Activated naive CD4-positive, alpha-beta T cell treated with anti-CD3 and anti-CD28 coated beads, Interleukin-2, amount 50 U/mL, for 16 hours (primary cell): Measurements from ENCODE around the gene MCM9.
"Not testable (repeated sequence)": the region's sequence is repeated elsewhere in the genome, so short reads cannot be mapped to it uniquely, and the experiment has no call there.

Source experiments
- DNase-seq: peaks from one replicate; pipeline ENCODE4 v3.0.0-alpha.2; 2020

The MCM9 gene

DNA sequence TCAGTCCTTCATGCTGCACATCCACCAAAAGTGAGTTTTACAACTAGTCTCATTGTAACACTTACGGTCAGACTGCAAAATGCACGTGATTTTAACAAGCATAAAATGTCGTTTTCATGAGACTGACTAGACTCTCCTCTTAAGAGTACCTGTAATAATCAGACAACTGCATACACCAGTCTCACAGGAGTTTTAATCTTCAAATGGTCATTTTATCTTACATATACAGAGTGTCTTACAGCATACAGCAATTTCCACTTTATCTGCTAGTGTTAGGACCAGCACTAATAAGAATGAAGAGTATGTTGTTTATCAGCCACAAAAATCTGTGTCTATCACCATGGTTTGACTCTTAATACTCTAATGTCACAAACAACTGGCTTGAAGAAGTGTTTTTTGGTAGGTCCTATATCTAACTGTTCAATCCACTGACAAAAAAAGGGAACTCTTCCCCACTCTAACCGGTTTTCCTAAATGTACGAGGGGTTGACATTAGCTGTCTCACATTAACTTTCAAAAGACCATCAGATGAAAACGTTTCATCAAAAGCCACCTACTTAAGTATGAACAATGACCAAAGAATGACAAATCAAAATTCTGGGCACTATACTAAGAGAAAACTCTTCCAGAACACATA lies 42.5 kb downstream of the MCM9 start:
- no peak for DNase-seq

DNA sequence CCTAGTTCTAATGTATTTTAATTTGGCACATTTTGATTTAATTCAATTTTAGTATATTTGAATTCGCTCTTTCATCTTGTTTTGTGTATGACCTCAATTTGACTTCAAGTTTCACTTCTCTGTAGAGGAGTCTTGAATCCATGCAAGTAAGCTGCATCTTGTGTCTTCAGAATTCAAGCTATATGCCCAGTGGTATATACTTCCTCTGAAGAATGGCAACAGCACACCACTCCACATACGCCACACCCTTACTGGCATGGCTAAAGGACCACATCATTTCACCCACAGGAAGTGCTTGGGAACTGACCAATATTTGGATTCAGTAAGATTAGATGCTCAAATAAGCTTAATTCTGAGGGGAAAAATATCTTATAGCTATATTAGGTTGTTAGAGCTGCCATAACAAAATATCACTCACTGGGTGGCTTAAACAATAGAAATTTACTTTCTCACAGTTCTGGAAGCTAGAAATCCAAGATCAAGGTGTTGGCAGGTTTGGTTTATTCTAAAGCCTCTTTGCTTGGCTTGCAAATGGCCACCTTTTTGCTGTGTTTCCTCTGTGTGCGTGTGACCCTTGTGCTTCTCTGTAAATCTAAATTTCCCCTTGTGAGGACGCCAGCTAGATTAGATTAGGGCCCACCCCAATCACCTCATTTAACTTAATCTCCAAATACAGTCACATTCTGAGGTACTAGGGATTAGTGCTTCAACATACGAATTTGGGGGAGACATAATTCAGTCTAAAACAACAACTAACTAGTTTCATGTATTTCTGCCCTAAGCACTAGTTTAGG lies 43.8 kb downstream of the MCM9 start:
- no peak for DNase-seq

DNA sequence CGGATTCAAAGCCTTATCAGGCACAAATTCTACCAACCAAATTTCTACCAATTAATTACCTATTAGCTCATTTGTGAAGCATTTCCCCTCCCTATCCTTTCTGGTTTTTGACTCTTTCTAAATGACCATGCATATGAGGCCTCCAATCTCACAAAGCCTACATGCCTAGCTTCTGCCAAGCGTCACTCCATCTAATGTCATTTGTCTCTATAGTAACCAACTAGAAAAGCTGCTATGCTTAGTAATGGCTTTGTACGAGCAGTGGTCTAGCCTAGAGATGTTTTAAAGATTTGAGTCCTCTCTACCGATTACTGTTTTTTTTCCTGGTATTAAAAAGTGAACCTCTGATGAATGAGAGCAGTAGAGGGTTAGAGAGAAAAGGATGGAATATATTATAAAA lies 45.8 kb downstream of the MCM9 start:
- no peak for DNase-seq

DNA sequence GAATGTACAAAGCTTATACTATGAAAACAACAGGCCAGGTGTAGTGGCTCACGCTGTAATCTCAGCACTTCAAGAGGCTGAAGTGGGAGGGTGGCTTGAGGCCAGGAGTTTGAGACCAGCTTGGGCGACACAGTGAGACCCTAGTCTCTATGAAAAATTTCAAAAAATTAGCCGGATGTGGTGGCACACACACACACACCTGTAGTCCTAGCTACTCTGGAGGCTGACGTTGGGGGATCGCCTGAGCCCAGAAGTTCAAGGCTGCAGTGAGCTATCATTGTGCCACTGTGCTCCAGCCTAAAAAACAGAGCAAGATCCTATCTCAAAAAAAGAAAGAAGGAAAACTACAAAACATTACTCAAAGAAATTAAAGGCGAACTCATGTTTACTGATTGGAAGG lies 48.3 kb downstream of the MCM9 start:
- DNase-seq = no peak

DNA sequence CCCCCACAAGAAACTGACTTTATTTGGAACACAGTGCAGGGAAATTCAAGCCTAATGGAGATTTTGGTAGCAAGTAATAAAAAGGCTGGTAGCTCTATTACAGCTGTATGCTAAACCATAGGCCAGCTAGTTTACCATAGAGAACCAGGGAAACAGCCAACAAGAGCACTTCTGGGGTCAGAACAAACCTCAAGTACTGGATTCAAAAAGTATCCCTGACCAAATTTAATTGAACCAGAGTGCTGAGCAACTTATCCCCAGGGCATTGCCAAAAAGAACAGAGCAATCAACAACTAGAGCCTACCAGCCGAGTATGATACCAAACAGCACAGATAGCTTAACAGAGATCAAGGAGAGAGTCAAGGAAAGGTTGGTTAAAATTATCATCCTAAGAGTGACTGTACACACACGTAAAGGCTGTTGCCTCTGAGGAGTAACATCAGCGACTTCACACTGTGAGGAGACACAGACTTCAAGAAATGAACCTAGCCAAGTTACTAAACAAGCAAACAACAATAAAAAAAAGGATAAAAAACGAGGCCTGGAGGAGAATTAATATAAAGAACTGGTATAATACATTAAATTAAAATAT lies 52.5 kb downstream of the MCM9 start:
- no peak for DNase-seq

DNA sequence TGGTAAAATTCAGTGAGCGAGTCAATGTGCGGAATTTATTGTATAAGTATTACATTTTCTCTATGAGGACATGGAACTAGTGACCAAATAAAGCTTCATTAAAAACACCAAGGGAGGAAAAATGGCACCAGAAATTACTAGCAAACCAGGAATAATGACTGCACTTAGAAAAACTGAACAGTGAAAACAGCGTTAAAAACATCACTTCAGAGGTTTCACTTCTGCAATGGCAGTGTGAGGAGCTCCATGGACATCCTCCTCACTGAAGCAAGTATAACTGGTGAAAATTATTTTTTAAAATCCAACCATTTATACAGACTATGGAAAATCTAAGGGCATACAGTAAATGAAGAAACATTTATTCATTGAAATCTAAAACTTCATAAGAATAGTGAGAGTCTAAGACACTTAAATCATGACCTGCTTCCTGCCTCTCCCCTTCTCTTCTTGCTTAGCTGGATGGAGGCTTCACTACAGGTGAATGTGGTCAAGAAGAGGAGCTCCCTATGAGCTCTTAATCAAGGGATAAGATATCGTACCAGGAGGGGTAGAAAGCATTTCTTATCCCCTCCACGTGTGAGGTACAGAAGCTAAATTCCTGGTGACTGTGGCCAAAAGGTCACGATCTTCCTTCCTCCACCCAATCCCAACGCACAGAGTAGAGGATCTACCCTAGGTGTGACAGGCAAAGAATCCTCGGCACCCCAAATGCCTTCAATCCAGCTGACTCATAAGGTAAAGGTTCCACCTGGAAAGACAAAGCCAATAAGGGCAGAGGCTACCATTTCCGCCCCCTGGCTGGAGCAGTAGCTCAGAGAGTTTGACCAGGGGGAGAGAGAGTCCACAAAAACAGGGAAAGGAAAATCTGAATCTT lies 53.3 kb downstream of the MCM9 start:
- no peak for DNase-seq

DNA sequence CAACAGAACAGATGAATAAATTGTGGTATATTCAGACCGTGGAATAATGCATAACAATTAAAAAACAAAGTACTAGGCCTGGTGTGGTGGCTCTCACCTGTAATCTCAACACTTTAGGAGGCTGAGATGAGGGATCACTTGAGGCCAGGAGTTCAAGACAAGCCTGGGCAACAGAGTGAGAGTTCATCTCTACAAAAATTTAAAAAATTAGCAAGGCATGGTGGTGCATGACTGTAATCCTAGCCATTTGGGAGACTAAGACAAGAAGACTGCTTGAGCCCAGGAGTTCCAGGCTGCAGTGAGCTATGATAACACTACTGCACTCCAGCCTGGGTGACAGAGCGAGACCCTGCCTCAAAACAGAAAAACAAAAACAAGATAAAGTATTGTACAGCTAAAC lies 57.2 kb downstream of the MCM9 start:
- no peak for DNase-seq

DNA sequence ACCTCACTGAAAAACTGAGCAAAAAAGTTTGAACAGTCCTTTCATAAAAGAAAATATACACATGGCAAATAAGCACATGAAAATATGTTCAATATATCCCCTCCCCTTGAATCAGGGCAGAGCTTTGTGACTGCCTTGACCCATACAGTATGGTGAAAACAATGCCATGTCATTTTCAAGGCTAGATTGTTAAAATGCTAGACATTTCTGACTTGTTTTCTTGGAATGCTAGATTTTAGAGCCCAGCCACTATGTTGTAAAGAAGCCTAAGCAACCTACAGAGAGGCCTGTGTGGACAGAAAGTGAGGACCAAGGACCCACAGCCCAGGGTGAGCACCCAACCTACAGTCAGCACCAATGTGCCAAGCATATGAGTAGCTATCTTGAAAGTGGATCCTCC lies 58.1 kb downstream of the MCM9 start:
- DNase-seq = no peak

DNA sequence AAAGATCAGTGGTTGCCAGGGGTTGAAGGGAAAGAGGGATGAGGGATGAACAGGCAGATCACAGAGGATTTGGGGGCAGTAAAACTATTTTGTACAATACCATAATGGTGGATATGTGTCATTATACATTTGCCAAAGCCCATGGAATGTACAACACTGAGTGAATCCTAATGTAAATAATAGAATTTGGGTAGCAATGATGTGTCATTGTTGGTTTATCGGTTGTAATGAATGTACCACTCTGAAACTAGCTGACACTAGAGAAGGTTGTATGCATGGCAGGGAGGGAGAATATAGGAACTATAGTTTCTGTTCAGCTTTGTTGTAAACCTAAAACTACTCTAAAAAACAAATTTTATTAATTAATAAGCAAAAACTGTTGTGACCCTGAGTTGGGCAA lies 58.8 kb downstream of the MCM9 start:
- DNase-seq = no peak

DNA sequence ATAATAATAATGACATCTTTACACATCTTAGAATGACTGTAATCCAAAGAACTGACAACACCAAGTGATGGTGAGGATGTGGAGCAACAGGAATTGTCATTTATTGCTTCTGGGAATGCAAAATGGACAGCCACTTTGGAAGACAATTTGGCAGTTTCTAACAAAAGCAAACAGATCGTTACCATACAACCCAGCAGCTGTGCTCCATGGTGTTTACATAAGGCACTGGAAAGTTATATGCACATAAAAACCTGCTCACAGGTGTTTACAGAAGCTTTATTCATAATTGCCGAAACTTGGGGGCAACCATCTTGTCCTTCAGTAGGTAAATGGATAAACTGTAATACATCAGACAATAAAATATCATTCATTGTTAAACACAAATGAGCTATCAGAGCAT lies 59.3 kb downstream of the MCM9 start:
- no peak for DNase-seq

DNA sequence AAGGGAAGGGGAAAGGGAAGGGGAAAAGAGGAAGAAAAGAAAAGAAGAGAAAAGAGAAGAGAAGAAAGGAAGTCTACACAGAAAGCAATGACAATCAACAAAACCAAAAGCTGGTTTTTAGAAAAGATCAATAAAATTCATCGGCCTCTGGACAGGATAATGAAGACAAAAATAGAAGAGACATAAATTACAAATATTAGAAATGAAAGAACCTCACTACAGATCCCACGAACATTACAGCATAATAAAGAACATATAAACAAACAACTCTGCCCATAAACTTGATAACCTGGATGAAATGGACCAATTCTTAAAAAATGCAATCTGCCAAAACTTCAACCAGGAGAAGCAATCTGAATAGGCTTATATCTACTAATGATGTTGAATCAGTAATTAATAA lies 61.7 kb downstream of the MCM9 start:
- no peak for DNase-seq

DNA sequence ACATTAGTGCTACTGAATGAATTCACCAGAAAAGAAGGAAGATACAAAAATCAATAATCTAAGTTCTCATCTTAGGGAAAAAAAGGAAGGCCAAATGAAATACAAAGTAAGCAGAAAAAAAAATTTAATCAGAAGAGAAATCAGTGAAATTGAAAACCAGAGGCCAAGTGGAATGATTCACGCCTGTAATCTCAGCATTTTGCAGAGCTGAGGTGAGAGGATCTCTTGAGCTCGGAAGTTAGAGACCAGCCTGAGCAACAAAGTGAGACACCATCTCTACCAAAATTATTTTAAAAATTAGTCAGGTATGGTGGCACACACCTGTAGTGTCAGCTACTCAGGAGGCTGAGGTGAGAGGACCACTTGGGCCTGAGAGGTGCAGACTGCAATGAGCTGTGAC lies 62.2 kb downstream of the MCM9 start:
- DNase-seq = no peak

DNA sequence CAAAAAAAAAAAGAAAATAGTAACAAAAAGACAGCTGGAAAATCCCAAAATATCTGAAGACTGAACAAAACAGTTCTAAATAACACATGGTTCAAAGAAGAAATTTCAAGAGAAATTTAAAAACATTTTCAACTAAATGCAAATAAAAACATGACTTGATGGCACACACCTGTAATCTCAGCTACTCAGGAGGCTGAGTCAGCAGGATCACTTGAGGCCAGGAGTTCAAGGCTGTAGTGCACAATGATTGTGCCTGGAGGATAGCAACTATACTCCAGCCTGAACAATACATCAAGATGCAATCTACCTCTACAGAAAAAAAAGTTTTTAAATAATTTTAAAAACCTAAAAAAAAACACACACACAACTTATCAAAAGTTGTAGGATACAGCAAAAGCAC lies 62.6 kb downstream of the MCM9 start:
- no peak for DNase-seq

DNA sequence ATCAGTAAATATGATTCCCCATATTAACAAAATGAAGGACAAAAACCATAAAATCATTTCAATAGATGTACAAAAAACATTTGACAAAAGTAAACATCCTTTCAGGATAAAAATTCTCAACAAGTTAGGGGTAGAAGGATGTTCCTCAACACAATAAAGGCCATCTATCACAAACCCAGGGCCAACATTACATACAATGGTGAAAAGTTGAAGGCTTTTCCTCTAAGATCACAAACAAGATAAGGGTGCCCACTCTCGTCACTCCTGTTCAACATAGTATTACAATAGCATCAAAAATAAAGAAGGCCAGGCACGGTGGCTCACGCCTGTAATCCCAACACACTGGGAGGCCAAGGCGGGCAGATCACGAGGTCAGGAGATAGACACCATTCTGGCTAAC lies 63.6 kb downstream of the MCM9 start:
- DNase-seq = no peak

DNA sequence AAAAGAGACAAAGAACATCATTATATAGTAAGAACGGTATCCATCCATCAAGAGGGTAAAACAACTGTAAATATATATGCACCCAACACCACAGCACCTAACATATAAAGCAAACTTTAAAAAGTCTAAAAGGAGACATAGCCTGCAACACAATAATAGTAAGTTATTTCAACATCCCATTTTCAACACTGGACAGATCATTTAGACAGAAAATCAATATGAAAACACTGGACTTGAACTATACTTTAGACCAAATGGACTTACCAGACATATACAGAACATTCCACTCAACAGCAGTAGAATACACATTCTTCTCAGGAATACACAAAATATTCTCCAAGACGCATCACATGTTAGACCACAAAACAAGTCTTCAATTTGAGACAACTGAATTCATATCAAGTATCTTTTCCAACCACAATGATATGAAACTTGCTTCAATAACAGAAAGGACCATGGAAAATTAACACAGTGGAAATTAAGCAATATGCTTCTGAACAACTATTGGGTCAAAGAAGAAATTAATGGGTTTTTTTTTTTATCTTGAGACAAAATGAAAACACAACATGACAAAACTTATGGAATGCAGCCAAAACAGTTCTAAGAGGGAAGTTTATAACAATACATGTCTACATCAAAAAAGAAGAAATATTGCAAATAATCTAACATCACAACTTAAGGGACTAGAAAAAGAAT lies 64.9 kb downstream of the MCM9 start:
- no peak for DNase-seq

DNA sequence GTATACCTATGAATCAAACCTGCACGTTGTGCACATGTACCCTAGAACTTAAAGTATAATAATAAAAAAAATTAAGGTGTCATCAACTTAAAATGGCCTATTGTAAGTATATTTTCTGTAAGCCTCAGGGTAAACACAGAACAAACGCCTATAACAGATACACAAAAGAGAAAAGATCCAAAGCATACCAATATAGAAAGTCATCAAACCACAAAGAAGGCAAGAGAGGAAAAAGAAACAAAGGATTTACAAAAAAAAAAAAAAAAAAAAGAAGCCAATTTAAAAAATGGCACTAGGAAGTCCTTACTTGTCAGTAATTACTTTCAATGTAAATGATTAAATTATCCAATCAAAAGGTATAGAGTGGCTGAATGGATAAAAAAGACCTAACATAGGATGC lies 65.6 kb downstream of the MCM9 start:
- DNase-seq = no peak

DNA sequence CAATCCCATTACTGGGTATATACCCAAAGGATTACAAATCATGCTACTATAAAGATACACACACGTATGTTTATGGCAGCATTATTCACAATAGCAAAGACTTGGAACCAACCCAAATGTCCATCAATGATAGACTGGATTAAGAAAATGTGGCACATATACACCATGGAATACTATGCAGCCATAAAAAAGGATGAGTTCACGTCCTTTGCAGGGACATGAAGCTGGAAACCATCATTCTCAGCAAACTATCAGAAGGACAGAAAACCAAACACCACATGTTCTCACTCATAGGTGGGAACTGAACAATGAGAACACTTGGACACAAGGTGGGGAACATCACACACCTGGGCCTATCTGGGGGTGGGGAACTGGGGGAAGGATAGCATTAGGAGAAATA lies 66.1 kb downstream of the MCM9 start:
- not testable (repeated sequence) for DNase-seq

DNA sequence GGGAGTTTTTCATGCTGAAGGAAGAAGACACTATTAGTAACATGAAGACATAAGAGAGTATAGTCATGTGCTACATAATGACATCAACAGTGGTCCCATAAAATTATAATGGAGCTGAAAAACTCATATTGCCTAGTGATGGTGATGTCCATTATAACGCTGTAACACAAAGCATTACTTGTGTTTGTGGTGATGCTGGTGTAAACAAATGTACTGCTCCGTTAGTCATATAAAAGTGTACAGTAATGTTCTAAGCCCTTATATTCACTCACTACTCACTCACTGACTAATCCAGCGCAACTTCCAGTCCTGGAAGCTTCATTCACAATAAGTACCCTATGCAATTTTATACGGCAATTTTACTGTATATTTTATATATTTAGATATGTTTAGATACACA lies 67.8 kb downstream of the MCM9 start:
- no peak for DNase-seq

DNA sequence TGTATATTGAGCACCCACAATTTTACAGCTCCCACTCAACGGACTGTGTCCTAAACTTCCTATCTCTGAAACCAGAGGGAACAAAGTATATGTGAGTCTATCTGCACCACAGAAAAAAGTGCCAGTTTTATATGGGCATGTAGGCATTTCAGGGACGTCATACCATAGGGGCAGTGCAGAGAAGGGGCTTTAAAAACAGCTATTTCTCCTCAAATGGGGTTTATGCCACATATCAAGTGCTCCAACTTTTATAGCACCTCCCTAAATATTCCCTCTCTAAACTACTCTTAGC lies 69.9 kb downstream of the MCM9 start:
- DNase-seq = no peak

DNA sequence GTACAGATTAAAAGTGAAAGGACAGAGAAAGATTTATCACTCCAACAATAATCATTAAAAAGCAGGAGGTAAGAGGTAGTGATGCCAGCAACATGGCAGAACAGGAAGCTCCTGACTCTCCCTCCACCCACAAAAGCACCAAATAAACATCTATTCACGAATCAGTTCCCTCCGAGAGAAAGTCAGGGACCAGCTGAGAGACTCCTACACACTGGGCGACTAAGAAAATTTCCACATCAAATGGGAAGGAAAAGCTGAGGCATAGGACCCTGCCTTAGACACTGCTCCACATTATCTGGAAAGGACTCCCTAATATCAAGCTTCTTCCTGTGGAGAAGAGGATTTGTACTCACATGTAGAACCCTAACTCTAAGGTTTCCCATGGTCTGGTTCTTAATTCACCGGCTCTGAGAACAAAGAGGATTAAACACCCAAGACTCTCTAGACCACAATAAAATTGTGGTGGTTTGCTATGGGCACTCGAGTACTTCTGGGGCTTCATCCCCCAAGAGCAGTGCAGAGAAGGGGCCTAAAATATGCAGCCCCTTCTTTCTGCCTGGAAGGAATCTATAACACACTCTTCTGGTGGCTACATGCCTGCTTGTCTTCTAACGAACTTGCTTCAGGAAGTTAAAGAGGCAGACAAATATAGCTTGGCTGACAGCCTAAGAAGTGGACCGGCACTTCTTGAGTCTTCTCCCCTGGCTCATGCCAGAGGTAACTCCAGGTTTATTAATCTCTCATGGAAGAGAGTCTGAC lies 70.4 kb downstream of the MCM9 start:
- DNase-seq = no peak

DNA sequence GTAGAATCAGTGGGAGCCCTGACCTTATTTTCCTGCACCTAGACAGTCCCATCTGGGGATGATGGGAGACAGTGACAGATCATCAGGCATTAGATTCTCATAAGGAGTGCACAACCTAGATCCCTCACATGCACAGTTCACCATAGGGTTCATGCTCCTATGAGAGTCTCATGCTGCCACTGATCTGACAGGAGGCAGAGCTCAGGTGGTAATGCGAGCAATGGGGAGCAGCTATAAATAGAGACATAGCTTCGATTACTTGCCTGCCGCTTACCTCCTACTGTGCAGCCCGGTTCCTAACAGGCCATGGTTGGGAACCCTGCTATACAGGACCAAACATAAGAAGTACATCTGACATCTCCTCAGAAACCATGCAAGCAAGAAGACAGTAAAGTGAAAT lies 72.5 kb downstream of the MCM9 start:
- no peak for DNase-seq

DNA sequence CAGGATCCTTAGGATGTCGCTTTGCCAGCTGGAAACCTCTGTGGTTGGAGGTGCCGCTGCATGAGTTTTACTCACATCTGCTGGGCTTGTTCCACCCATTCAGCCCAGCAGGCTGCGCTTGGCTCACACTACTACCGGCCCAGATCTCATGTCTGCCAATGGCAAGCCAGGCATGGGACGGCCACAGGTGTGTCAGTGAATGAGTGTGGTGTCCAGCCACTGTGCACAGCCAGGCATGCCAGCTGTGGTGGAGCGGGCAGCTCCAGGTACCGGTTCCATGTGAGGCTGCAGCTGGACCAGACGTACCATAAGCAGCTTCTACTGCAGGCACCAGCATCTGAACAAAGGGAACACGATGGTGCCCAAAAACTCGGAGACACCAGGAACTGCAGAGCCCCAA lies 74.1 kb downstream of the MCM9 start:
- no peak for DNase-seq
